HG03108 (cell line): ENCODE results near the gene POLR2B.

ENCODE experiments used
- ATAC-seq: cut with Tn5 transposase; IDR thresholded peaks from one replicate; pipeline ENCODE4 v1.9.1; 2021; ENCODE audit warnings: moderate library complexity; ENCODE audit not compliant: unreplicated experiment

POLR2B gene

DNA sequence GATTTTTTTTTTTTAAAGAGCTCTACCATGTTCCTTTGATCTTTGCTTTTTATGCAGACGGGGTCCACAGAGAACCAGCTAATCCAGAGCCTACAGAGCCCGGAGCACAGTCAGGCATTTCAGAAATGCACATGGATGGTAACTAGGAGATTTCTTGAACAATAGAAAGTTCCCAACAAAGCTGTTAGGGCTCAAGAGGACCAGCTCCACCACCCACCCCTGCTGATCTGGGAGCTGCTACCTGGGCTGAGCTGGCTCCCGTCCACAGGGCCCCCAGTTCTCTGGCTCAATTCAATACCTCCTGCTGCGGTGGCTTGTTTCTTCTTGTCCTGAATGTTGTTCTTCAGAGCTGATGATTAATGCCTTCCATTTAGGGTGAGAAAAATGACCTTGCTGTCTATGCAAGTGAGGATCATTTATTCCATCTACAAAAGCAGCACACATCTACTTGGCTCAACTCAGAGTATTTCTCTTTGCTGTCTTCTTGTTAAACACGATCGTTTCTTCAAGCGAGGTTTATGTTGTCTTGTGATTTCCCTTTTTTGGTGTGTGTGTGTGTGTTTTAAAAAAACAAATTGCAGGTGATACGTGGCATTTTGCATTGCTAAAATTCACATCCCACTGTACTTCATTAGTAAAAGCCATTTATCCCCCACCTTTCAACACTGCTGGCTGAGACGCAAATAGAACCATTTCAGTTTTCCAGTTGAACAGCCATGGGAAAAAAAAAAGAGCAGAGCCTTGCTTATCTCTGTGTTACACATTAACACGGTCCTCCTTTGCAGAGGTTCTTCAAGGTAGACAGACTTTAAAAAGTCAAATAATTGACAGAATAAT, 100.2 kb downstream of the POLR2B start:
- ATAC-seq = no peak
